GM18951 (cell line): Measurements from ENCODE around the gene LRRC32.

Source experiments
- POLR2A ChIP-seq: IDR thresholded peaks from 4 replicates; pipeline ENCODE4 v1.6.1; 2011; ENCODE audit warnings: mild to moderate bottlenecking; ENCODE audit not compliant: insufficient read length, insufficient read depth; ENCODE audit errors: extremely low read depth
- in situ Hi-C: fragments of 300-500 bp; cut with MboI; formaldehyde crosslinking; loops from one replicate; pipeline ENCODE4 v1.12.0; 2022; ENCODE audit warnings: low sequenced_read_pairs, mixed read lengths, inconsistent platforms; ENCODE audit not compliant: unreplicated experiment

LRRC32 gene

GRCh38 chr11:76638270-76639197, 32.0 kb downstream of the LRRC32 start:
- no peak for TF ChIP-seq POLR2A
- in situ Hi-C loops = no loop called here

GRCh38 chr11:76637491-76638269, 32.9 kb downstream of the LRRC32 start:
- in situ Hi-C loops = no loop called here
- TF ChIP-seq POLR2A = no peak

GRCh38 chr11:76636826-76637460, 33.6 kb downstream of the LRRC32 start:
- no peak for TF ChIP-seq POLR2A
- in situ Hi-C loops = no loop called here

GRCh38 chr11:76635991-76636738, 34.4 kb downstream of the LRRC32 start:
- TF ChIP-seq POLR2A = no peak
- in situ Hi-C loops = no loop called here

GRCh38 chr11:76634886-76635285, 35.7 kb downstream of the LRRC32 start:
- in situ Hi-C loops = no loop called here
- no peak for TF ChIP-seq POLR2A

GRCh38 chr11:76632492-76632891, 38.1 kb downstream of the LRRC32 start:
- in situ Hi-C loops = no loop called here
- TF ChIP-seq POLR2A = no peak

- in situ Hi-C loops = no loop called here
- no peak for TF ChIP-seq POLR2A
Observed at GRCh38 chr11:76631566-76632308, 38.8 kb downstream of the LRRC32 start.

- in situ Hi-C loops = no loop called here
- TF ChIP-seq POLR2A = no peak
Observed at GRCh38 chr11:76630600-76631281, 39.8 kb downstream of the LRRC32 start.

GRCh38 chr11:76629853-76630599, 40.5 kb downstream of the LRRC32 start:
- in situ Hi-C loops = no loop called here
- no peak for TF ChIP-seq POLR2A

GRCh38 chr11:76629116-76629852, 41.3 kb downstream of the LRRC32 start:
- in situ Hi-C loops = no loop called here
- no peak for TF ChIP-seq POLR2A
